NCI-H128 (cell line): ENCODE measurements around the gene TENT5A.

Experiments used
- DNase-seq: peaks from one replicate; lab custom pipeline; 2025; ENCODE audit not compliant: unreplicated experiment; lab: John Stamatoyannopoulos, UW

The TENT5A gene

GRCh38 chr6:81720427-81720826 is 32.1 kb downstream of the TENT5A start:
- no peak for DNase-seq

GRCh38 chr6:81718126-81718525 is 34.4 kb downstream of the TENT5A start:
- DNase-seq = no peak

- DNase-seq = no peak
Measured at GRCh38 chr6:81714684-81715083, 37.8 kb downstream of the TENT5A start.

GRCh38 chr6:81713205-81713604 is 39.3 kb downstream of the TENT5A start:
- DNase-seq = no peak

GRCh38 chr6:81708113-81708699 is 44.3 kb downstream of the TENT5A start:
- no peak for DNase-seq

- no peak for DNase-seq
Measured at GRCh38 chr6:81704700-81705099, 47.8 kb downstream of the TENT5A start.

- DNase-seq = no peak
Measured at GRCh38 chr6:81700414-81700813, 52.1 kb downstream of the TENT5A start.

- DNase-seq = no peak
Measured at GRCh38 chr6:81697559-81697958, 54.9 kb downstream of the TENT5A start.

- no peak for DNase-seq
Measured at GRCh38 chr6:81696524-81696923, 56.0 kb downstream of the TENT5A start.
